HG02884 (cell line): ENCODE results near the gene ZNF747.

Experiments
- ATAC-seq: cut with Tn5 transposase; IDR thresholded peaks from one replicate; pipeline ENCODE4 v1.9.1; 2021; ENCODE audit warnings: mild to moderate bottlenecking, moderate library complexity; ENCODE audit not compliant: unreplicated experiment

ZNF747 gene

DNA sequence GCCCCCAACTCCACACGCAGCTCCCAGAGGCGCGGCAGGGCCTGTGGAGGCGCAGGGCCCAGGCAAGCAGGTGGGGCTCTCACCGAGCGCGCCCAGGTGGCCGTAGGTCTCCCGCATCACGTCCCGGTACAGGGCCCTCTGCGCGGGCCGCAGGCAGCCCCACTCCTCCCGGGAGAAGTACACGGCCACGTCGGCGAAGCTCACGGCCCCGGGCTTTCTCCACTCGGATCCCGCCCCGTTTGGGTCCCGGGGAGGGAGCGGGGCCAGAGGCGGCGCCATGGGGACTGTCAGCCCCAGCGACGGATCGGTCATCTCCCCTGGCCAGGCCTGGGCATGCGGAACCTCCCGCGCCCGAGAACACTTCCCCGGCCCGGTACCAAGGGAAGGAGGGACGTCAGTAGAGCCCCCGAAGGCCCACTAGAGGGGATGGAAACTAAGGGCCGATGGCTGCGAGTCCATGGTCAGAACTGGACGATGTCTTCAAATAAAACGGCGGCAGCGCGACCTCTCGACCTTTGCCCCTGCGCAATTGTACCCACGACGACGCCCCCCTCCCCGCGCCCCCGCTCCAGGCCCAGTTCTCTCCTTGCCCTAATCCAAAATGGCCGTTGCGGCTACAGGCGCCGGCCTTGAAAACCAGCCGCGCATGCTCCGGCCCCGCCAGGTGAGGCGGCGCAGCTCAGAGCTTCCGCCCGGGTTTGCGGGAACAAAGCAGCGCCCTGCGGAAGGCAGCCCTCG, at the start of gene ZNF747:
Gene ZNF747 (minus strand): TSS at position 491 of the 738 bp plus-strand sequence. CDS start 179 bp downstream, at position 312.
- peak; percentile 49 for ATAC-seq

DNA sequence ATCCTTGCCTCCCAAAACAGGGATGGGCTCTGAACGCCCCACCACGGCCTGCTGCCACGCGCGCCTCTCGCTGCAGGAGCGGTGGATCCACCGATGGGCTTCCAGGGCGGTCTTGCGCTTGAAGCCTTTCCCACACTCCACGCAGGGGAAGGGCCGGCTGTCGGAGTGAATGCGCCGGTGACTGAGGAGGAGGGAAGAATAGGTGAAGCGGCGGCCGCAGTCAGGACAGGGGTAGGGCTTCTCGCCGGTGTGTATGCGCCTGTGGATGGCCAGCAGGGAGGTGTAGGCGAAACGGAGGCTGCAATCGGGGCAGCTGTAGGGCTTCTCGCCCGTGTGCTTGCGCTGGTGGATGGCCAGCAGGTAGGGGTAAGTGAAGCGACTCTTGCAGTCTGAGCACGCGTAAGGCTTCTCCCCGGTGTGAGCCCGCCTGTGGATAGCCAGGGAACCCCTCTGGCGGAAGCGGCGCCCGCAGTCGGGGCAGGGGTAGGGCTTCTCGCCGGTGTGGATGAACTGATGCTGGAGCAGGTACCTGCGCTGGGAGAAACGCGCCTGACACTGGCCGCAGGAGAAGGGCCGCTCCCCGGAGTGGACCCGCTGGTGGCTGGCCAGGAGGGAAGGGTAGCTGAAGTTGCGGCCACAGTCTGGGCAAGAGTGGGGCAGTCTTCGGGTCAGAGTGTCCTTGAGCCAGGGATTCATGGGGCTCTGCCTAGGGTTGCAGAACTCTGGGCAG, 48.1 kb upstream of the ZNF747 start:
- no peak for ATAC-seq

GRCh38 chr16:30581457-30581856, 46.8 kb upstream of the ZNF747 start:
- ATAC-seq: no peak

- no peak for ATAC-seq
These were observed 40.0 kb upstream of the ZNF747 start for GRCh38 chr16:30574678-30575077.

- ATAC-seq: peak; percentile 72
These were observed 37.0 kb upstream of the ZNF747 start, which contains the start of gene ZNF688 for GRCh38 chr16:30571445-30572322. Gene ZNF688, minus strand, starts transcription at chr16:30571714. Its CDS starts 85 bp downstream, at chr16:30571629.

DNA sequence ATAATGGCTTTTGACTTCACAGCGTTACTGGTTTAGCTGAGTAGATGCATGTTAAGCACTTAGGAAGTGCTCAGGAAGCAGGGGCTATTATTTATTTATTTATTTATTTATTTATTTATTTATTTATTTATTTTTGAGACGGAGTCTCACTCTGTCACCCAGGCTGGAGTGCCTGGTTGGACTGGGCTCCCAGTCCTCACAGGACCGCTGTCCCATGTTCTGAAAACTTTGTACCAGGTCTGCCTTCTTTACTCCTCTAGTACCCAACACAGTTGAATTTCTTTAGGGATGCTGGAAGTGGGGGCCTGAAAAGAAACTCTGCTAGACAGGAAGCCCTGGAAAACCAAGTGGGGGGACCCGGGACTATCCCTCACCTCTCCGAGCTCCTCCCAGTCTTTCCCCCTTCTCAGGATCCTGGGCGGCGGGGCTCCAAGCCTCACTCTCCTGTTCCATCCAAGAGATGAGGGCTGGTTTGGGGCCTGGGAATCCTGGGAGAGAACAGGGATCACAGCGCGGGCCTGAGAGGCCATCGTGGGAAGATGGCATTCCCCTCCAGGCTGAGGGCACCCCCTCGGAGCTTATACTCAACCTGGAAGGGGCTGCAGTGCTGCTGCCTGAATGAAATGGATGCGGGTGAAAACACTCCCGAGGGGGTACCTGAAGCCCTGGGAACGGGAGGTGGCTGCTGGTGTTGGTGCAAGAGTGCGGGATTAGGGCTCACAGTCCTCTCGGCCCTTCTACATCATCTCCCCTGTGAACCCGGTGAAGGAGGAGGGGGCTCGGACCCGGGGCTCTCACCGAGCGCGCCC, 36.2 kb upstream of the ZNF747 start:
- no peak for ATAC-seq

DNA sequence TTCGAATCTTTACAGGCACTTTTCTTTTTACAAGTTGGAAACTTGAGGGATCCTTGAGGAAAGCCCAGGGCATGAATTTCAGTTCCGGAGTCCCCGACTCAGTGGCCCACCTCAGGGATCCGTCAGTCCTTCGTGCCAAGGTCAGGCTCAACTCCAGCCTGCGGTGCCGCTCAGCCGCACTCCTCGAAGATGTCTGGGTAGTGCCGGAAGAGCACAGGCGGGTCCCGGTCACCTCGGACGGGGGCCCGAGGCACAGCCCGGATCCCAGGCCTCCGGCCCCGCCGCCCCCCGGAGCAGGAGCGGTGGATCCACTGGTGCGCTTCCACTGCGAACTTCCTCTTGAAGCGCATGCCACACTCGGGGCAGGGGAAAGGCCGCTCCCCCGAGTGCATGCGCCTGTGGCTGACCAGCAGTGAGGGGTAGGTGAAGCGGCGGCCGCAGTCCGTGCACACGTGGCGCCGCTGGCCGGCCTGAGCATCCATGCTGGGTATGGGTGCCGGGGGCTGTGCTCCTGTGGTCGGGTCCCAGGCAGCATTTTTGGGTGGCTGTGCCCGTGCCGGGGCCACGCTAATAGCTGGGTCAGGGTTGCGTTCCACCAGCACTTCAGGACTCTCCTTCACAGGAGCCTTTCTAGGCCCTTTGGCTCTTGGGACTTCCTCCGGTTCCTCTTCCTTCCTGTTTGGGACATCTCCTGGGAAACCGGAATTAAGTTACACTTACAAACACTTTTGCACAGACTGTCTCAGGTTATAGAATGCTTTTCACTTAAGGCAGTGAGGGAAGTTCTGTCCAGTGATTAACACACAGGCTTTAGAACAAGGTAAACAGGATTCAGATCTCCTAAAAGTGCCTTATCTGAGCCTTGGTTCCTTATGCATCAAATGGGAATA, 35.3 kb upstream of the ZNF747 start:
- no peak for ATAC-seq

DNA sequence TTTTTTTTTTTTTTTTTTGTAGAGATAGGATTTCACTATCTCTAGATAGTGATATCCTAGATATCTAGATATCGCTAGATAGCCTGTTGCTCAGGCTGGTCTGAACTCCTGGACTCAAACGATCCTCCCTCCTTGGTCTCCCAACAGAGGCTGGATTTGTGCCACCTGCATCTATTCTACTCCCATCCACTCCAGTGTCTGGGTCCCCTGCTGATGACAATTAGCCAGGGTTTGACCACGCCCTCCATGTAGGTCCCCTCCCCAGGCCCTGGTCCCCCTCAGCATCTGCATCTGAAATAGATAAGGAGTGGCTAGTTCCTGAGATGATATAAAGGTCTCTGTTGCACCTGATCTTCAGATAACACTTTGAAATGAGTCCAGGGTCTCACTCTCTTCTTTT, 34.6 kb upstream of the ZNF747 start:
- no peak for ATAC-seq

DNA sequence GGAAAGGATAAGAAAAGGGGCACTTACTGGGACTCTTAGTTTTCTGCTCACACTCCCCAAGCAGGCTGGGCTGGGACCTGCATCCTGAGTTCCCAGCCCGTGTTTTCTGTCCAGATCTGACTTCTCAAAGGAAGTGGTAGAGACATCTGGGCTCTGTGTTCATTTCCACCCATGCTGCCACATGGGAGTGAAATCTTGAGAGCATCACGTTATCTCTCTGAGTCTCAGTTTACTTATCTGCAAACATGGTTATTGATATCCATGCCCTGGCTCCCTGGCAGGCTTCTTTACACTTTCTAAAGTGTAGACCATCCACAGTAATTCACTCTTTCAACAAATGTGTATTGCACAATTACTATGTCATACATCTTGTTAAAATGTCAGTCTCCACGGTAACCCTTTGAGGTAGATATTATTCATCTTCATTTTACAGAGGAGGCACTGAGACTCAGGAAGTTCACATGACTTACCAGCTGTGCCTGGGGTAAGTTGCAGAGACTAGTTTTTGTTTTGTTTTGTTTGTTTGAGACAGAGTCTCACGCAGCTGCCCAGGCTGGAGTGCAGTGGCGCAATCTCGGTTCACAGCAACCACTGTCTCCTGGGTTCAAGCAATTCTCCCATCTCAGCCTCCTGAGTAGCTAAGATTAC, 33.5 kb upstream of the ZNF747 start:
- no peak for ATAC-seq

DNA sequence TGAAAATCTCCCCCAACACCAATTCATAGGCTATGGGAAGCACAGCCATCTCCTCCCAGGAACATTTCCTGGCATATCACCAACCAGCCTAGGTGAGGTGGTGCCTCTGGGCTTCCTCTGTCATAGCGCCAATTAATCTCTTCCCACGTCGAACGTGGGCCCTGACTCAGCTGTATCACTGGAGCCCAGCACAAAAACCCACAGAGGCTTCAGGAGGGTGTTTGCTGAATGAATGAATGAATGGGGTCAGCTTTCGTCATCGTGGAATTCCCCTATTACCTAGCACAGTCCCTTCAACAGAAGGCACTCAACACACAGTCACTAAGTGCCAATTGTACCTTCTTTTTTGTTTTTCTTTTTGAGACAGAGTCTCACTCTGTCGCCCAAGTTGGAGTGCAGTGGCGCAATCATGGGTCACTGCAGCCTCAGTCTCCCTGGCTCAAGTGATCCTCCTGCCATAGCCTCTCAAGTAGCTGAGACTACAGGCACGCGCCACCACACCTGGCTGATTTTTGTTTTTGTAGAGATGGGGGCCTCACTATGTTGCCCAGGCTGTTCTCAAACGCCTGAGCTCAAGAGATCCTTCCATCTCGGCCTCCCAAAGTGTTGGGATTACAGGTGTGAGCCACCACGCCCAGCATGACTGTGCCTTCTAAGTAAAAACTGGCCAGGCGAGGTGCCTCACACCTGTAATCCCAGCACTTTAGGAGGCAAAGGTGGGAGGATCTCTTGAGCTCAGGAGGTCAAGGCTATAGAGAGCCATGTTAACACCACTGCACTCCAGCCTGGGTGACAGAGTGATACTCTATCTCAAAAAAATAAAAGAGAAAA, 32.7 kb upstream of the ZNF747 start:
- ATAC-seq: no peak

DNA sequence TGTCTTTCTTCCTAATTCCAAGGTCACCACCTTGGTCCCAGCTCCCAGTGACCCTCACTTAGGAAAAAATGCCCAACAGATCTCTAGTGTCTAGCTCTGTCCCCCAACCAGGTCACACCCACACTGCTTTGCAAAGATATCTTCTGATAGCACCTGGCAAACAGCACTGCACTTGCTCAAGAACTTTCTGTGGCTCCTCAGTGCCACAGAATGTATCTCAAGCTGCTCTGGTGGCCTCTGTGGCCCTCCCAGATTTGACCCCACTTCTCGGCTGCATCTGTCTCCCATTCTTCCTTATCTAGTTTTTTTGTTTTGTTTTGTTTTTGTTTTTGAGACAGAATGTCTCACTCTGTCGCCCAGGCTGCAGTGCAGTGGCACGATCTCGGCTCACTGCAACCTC, 31.9 kb upstream of the ZNF747 start:
- ATAC-seq: no peak

GRCh38 chr16:30565984-30566383, 31.3 kb upstream of the ZNF747 start:
- no peak for ATAC-seq

DNA sequence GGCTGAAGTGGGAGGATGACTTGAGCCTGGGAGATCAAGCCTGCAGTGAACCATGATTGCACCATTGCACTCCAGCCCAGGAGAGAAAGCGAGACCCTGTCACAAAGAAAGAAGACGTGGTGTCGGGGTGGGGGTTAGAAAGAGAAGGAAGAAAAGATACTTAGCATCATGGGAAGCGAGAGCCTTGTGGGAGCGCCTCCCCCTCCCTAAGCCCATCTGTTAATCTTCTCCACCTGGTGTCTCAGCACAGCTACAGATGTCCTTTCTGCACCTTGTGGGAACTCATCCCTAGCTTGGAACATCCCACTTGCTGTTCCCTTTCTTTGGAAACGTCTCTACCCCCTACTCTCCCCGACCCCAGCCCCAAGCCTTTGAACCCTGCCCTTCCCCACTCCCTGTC, 30.9 kb upstream of the ZNF747 start:
- no peak for ATAC-seq

DNA sequence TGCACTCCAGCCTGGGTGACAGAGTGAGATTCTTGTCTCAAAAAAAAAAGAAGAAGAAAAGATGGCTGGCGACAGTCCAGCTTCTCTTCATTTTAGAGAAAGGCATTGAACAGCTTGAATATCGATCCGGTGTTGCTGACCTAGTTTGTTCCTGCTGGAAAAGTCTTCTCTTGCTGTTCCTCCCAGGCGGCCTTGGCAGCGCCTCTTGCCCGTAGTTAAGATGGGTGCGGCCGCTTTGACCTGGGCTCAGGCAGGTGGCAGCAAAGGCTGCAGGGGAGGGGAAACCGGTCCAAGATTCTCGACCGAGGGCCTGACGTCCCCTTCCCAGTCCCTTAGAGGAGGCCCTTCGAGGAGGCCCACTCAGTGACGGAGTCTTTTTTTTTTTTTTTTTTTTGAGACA, 27.4 kb upstream of the ZNF747 start:
- no peak for ATAC-seq

GRCh38 chr16:30561089-30561816, 26.6 kb upstream of the ZNF747 start:
- ATAC-seq: no peak

DNA sequence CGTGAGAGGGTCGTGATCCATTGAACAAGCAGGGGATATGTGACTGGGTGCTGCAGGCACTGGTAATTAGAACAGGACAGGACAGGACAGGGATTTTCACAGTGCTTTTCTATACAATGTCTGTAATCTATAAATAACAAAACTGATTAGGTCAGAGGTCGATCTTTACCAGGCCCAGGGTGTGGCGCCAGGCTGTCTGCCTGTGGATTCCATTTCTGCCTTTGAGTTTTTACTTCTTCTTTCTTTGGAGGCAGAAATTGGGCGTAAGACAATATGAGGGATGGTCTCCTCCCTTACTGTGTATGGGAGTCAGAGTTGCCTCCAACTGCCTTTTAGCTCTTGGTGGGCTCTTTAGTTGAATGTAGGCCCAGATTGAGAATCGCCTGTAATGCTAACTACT, 25.0 kb upstream of the ZNF747 start:
- ATAC-seq: no peak

DNA sequence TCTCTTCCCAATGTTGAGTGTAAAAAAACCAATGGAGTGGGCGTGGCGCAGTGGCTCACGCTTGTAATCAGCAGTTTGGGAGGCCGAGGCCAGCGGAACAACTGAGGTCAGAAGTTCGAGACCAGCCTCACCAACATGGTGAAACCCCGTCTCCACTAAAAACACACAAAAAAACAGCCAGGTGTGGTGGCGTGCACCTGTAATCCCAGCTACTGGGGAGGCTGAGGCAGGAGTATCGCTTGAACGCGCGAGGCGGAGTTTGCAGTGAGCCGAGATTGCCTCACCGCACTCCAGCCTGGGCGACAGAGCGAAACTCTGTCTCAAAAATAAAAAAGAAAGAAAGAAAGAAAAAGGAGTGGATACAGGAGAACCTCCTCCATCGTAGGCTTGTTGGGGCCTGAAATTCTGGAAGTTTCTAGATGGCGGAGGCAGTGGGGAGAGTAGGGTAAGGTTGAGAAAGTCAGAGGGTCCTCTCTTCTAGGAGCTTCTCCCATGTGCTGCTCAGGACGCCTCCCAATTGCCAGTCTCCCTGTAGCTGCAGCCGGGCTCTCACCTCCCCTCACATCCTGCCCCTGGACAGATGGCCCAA, 24.2 kb upstream of the ZNF747 start:
- ATAC-seq: no peak
